Ovary (tissue), 9 donors: ENCODE results near the gene KCNAB1. TPM values are rescaled to one million over a fixed set of nuclear protein-coding genes. Genes with fewer than 3 reads are reported as not detected.

ENCODE experiments used
- DNase-seq, 5 donors: peaks; one replicate each; pipeline ENCODE4 v3.0.0-alpha.2; 2019 to 2020
- H3K27ac ChIP-seq, 2 donors: fragments of 200-600 bp; one replicate each; pipeline versions ENCODE4 v1.5.1 to v1.8.0; 2019 to 2022
- H3K27me3 ChIP-seq: fragments of 200-600 bp; one replicate; pipeline ENCODE4 v1.8.0; 2022
- H3K36me3 ChIP-seq: fragments of 200-600 bp; sonication (generic); one replicate; pipeline ENCODE4 v1.5.1; 2019
- H3K4me1 ChIP-seq: one replicate; pipeline ENCODE4 v1.8.1; 2013; ENCODE audit warnings: mild to moderate bottlenecking, moderate library complexity; ENCODE audit not compliant: insufficient read depth
- H3K4me3 ChIP-seq: fragments of 200-600 bp; sonication (generic); one replicate; pipeline ENCODE4 v1.5.1; 2017
- H3K9me3 ChIP-seq, 2 donors: fragments of 200-600 bp in 1 of 2; sonication (generic) in 1 of 2; one replicate each; pipeline versions ENCODE4 v1.5.1 to v1.8.1; 2013 to 2019; ENCODE audit warnings: mild to moderate bottlenecking in 1 of 2, moderate library complexity in 1 of 2
- CTCF ChIP-seq, 3 donors: fragments of 450-650 bp in 2 of 3; fragments of 200-600 bp in 1 of 3; IDR thresholded peaks; one replicate each; pipeline versions ENCODE4 v1.5.1 to v1.8.0; 2016 to 2022; ENCODE audit warnings: antibody characterized with exemption in 3 of 3, mild to moderate bottlenecking in 1 of 3
- EP300 ChIP-seq: sonication (generic); formaldehyde crosslinking; IDR thresholded peaks from one replicate; pipeline ENCODE4 v1.6.1; 2017; ENCODE audit warnings: antibody characterized with exemption
- POLR2A ChIP-seq: fragments of 450-650 bp; IDR thresholded peaks from one replicate; pipeline ENCODE4 v1.6.1; 2017; ENCODE audit warnings: antibody characterized with exemption, mild to moderate bottlenecking, moderate library complexity
- WGBS, 3 donors: extraction: QIAGEN DNeasy Blood & Tissue Kit in 1 of 3; methylation state at CpG; one replicate each; pipeline versions ENCODE4 v1.1.5 to v1.1.7; 2013 to 2017; 5-methylcytosine and 5-hydroxymethylcytosine counted together
- intact Hi-C, 4 donors: fragments of 100-400 bp; cut with DNase I; formaldehyde crosslinking; loops; one replicate each; pipeline versions ENCODE4 v1.11.0 to v1.15.1; 2022 to 2023
- polyA plus RNA-seq, 2 donors: library from polyadenylated mRNA; stranded (reverse); fragments of 200-250 nt in 1 of 2; fragments of 350-450 nt in 1 of 2; fragmentation: Illumina TruSeq in 1 of 2; extraction: RNeasy Lipid Tissue Mini Kit (QIAGEN cat#74804) in 1 of 2; gene quantifications; one replicate each; pipeline ENCODE4 v1.2.3, GENCODE V29; 2013 to 2014
- total RNA-seq, 7 donors: library from RNA; depleted of rRNA in 2 of 7; stranded (reverse); fragments of >200 nt in 2 of 7; fragmentation: NEBNext Ultra II Directional in 3 of 7; extraction: Animal tissue kit (Norgen Biotek cat#: 25700) in 3 of 7; gene quantifications; one replicate each; pipeline versions ENCODE4 v1.1.0 to v1.2.4, GENCODE V29; 2016 to 2023
- donor health status: DM: no; HTN: no; CAD: no; lungs with moderate emphysema.
- donor health status: DM: no; HTN: no; CAD: no.
- donor health status: Bipolar disorder and iron deficiency.
- donor health status: DM: yes; HTN: yes; CAD: no.
- donor health status: DM: no; HTN: no; CAD: no.
- donor health status: DM: yes; HTN: yes; CAD: no.

KCNAB1 gene
- total and polyA plus RNA-seq, 9 donors: 0.60 to 8.0 (median 2.4) TPM

- Histone ChIP-seq H3K9me3 (no peaks in the 10 kb centered on the region), H3K27me3 (no peaks in the 10 kb centered on the region), H3K4me3 (no peak overlapping the region), H3K27ac (no peak overlapping the region), H3K36me3 (no peaks in the 10 kb centered on the region), H3K4me1 (peaks cover 5% of the 10 kb centered on the region)
- 47 to 63% (median 48%) methylated on average over 2 of the region's 2 CpGs for WGBS, 3 donors
- DNase-seq: no peak
- intact Hi-C loops: loop anchor here in 1 of 4 donors (10.0 kb wide), 1 partner anchor 992 kb away; no protein-coding TSS in a partner anchor
- no peak for TF ChIP-seq EP300
- no peak for TF ChIP-seq CTCF (IDR thresholded peaks at IDR 0.05)
- TF ChIP-seq POLR2A: no peak
These were observed 22.3 kb downstream of the KCNAB1 start for GRCh38 chr3:156142702-156143101.

- intact Hi-C loops: loop anchor here in 1 of 4 donors (10.0 kb wide), 1 partner anchor 992 kb away; no protein-coding TSS in a partner anchor
- no peak overlapping the region for H3K4me3 ChIP-seq
These were observed 22.8 kb downstream of the KCNAB1 start for GRCh38 chr3:156143136-156143535.

GRCh38 chr3:156144060-156144459, 23.7 kb downstream of the KCNAB1 start:
- H3K27ac ChIP-seq: no peak overlapping the region

More at GRCh38 chr3:156143136-156143535, 22.8 kb downstream of the KCNAB1 start:
- WGBS, 3 donors: 84 to 87% (median 87%) methylated on average over 8 of the region's 8 CpGs
- Histone ChIP-seq H3K4me1 (peaks cover 7% of the 10 kb centered on the region), H3K27ac (no peak overlapping the region), H3K27me3 (no peaks in the 10 kb centered on the region), H3K36me3 (no peaks in the 10 kb centered on the region), H3K9me3 (no peaks in the 10 kb centered on the region)
- DNase-seq: no peak
- TF ChIP-seq CTCF (IDR thresholded peaks at IDR 0.05) (no peak), POLR2A (no peak), EP300 (no peak)

GRCh38 chr3:156145866-156146265, 25.5 kb downstream of the KCNAB1 start:
- no peak for DNase-seq
- 18 to 25% (median 20%) methylated on average over 4 of the region's 4 CpGs for WGBS, 3 donors
- H3K27ac ChIP-seq: peak overlapping the region in 1 of 2 donors; percentile 44
- no peaks in the 10 kb centered on the region for H3K36me3 ChIP-seq
- no peak overlapping the region for H3K4me3 ChIP-seq
- intact Hi-C loops: loop anchor here in 1 of 4 donors (10.0 kb wide), 1 partner anchor 989 kb away; no protein-coding TSS in a partner anchor
- no peaks in the 10 kb centered on the region for H3K9me3 ChIP-seq
- H3K27me3 ChIP-seq: no peaks in the 10 kb centered on the region
- H3K4me1 ChIP-seq: peaks cover 11% of the 10 kb centered on the region
- TF ChIP-seq CTCF (IDR thresholded peaks at IDR 0.05) (no peak), POLR2A (no peak), EP300 (no peak)

More at GRCh38 chr3:156144060-156144459, 23.7 kb downstream of the KCNAB1 start:
- 87 to 93% (median 92%) methylated on average over 2 of the region's 2 CpGs for WGBS, 3 donors
- intact Hi-C loops: loop anchor here in 1 of 4 donors (10.0 kb wide), 1 partner anchor 991 kb away; no protein-coding TSS in a partner anchor
- Histone ChIP-seq H3K9me3 (no peaks in the 10 kb centered on the region), H3K27me3 (no peaks in the 10 kb centered on the region), H3K4me1 (peaks cover 7% of the 10 kb centered on the region), H3K36me3 (no peaks in the 10 kb centered on the region), H3K4me3 (no peak overlapping the region)
- TF ChIP-seq POLR2A (no peak), CTCF (IDR thresholded peaks at IDR 0.05) (no peak), EP300 (no peak)
- no peak for DNase-seq
